Measurements from ENCODE around the gene CLNS1A.
"Not testable (repeated sequence)": the region's sequence is repeated elsewhere in the genome, so short reads cannot be mapped to it uniquely, and the experiment has no call there.

The CLNS1A gene

GRCh38 chr11:77637345-77638165, at the start of gene CLNS1A:
TSS of gene CLNS1A (minus strand) at chr11:77637794. CDS start at chr11:77637714, 80 bp downstream.
- in situ Hi-C loops (cut with HindIII; ENCODE audit: low sequenced_read_pairs) = no loop called here

GRCh38 chr11:77687088-77687487, 49.5 kb upstream of the CLNS1A start:
- in situ Hi-C loops (cut with HindIII; ENCODE audit: low sequenced_read_pairs) = no loop called here

- in situ Hi-C loops (cut with HindIII; ENCODE audit: low sequenced_read_pairs) = no loop called here
Measured at GRCh38 chr11:77677138-77677537, 39.5 kb upstream of the CLNS1A start.

- in situ Hi-C loops (cut with HindIII; ENCODE audit: low sequenced_read_pairs) = no loop called here
Measured at GRCh38 chr11:77672264-77672663, 34.7 kb upstream of the CLNS1A start.

GRCh38 chr11:77669848-77670511, 32.4 kb upstream of the CLNS1A start:
- in situ Hi-C loops (cut with HindIII; ENCODE audit: low sequenced_read_pairs) = no loop called here

- in situ Hi-C loops (cut with HindIII; ENCODE audit: low sequenced_read_pairs) = no loop called here
Measured at GRCh38 chr11:77668760-77669159, 31.2 kb upstream of the CLNS1A start.

GRCh38 chr11:77665240-77665965, 27.8 kb upstream of the CLNS1A start:
- in situ Hi-C loops (cut with HindIII; ENCODE audit: low sequenced_read_pairs) = no loop called here

GRCh38 chr11:77661670-77662069, 24.1 kb upstream of the CLNS1A start:
- in situ Hi-C loops (cut with HindIII; ENCODE audit: low sequenced_read_pairs) = no loop called here

GRCh38 chr11:77660947-77661346, 23.4 kb upstream of the CLNS1A start:
- in situ Hi-C loops (cut with HindIII; ENCODE audit: low sequenced_read_pairs) = no loop called here

- in situ Hi-C loops (cut with HindIII; ENCODE audit: low sequenced_read_pairs) = no loop called here
Measured at GRCh38 chr11:77658213-77659013, 20.8 kb upstream of the CLNS1A start.

- in situ Hi-C loops (cut with HindIII; ENCODE audit: low sequenced_read_pairs) = no loop called here
Measured at GRCh38 chr11:77656362-77656761, 18.8 kb upstream of the CLNS1A start.

- in situ Hi-C loops (cut with HindIII; ENCODE audit: low sequenced_read_pairs) = no loop called here
Measured at GRCh38 chr11:77654770-77655434, 17.3 kb upstream of the CLNS1A start.

GRCh38 chr11:77650123-77650522, 12.5 kb upstream of the CLNS1A start:
- in situ Hi-C loops (cut with HindIII; ENCODE audit: low sequenced_read_pairs) = no loop called here

GRCh38 chr11:77647654-77648305, 10.2 kb upstream of the CLNS1A start:
- in situ Hi-C loops (cut with HindIII; ENCODE audit: low sequenced_read_pairs) = no loop called here

- in situ Hi-C loops (cut with HindIII; ENCODE audit: low sequenced_read_pairs) = no loop called here
Measured at GRCh38 chr11:77644887-77645286, 7.3 kb upstream of the CLNS1A start.

- in situ Hi-C loops (cut with HindIII; ENCODE audit: low sequenced_read_pairs) = no loop called here
Measured at GRCh38 chr11:77642228-77642627, 4.6 kb upstream of the CLNS1A start.

- in situ Hi-C loops (cut with HindIII; ENCODE audit: low sequenced_read_pairs) = no loop called here
Measured at GRCh38 chr11:77636731-77637344, 756 bp downstream of the CLNS1A start.

GRCh38 chr11:77633926-77634325, 3.7 kb downstream of the CLNS1A start:
- in situ Hi-C loops (cut with HindIII; ENCODE audit: low sequenced_read_pairs) = not testable (repeated sequence)

GRCh38 chr11:77630157-77630710, 7.4 kb downstream of the CLNS1A start:
- in situ Hi-C loops (cut with HindIII; ENCODE audit: low sequenced_read_pairs) = no loop called here

Data from DLD1 (cell line).